SK-N-SH (cell line): ENCODE measurements around the gene SINHCAF. TPM values are rescaled to one million over a fixed set of nuclear protein-coding genes. Genes with fewer than 3 reads are reported as not detected.

Experiments used
- CTCF ChIA-PET: fragments of 300-600, 350-600 bp; formaldehyde crosslinking; extraction: SDS; loops from one replicate; lab custom pipeline; 2021; lab: Yijun Ruan, JAX
- POLR2A ChIA-PET: fragments of 350-600 bp; sonication (Branson Sonifier 250); formaldehyde crosslinking; extraction: SDS; loops from one replicate; lab custom pipeline; 2020; ENCODE audit warnings: antibody characterized with exemption, inconsistent platforms; lab: Yijun Ruan, JAX
- DNase-seq: peaks from one replicate; pipeline ENCODE4 v3.0.0; 2012
- H2AFZ ChIP-seq: fragments of 200-600 bp; sonication (generic); 2 replicates; pipeline ENCODE4 v1.8.1; 2016; ENCODE audit warnings: antibody characterized with exemption, mild to moderate bottlenecking, low read depth
- H3F3A ChIP-seq: fragments of 200-600 bp; sonication (generic); replicated peaks from 2 replicates; pipeline ENCODE3; 2016; ENCODE audit warnings: antibody characterized with exemption, mild to moderate bottlenecking; ENCODE audit not compliant: insufficient read depth
- H3K27ac ChIP-seq, 2 experiments: fragments of 200-500 bp in 1 of 2; fragments of 200-600 bp in 1 of 2; sonication (Bioruptor generic) in 1 of 2; sonication (generic), shearing (Covaris generic) in 1 of 2; 2 replicates each; pipeline versions ENCODE4 v1.5.1 to v1.6.1; 2014 to 2016; ENCODE audit warnings: low read depth in 2 of 2, inconsistent platforms in 1 of 2, low read length in 1 of 2, mild to moderate bottlenecking in 1 of 2, mixed read lengths in 1 of 2
- H3K27me3 ChIP-seq: fragments of 200-600 bp; sonication (generic), shearing (Covaris generic); 2 replicates; pipeline ENCODE4 v1.6.1; 2016; ENCODE audit warnings: mixed run types; ENCODE audit not compliant: insufficient read depth
- H3K36me3 ChIP-seq, 2 experiments: fragments of 200-500 bp in 1 of 2; fragments of 200-600 bp in 1 of 2; sonication (Bioruptor generic) in 1 of 2; sonication (generic) in 1 of 2; replicated peaks in 1 of 2; 2 replicates each; pipeline versions ENCODE3 to v1.5.1; 2014 to 2016; ENCODE audit warnings: low read length in 1 of 2, mild to moderate bottlenecking in 1 of 2; ENCODE audit not compliant: insufficient read depth in 2 of 2, control insufficient read depth in 1 of 2
- H3K4me1 ChIP-seq, 2 experiments: fragments of 200-500 bp in 1 of 2; fragments of 200-600 bp in 1 of 2; sonication (Bioruptor generic) in 1 of 2; sonication (generic), shearing (Covaris generic) in 1 of 2; 2 replicates each; pipeline versions ENCODE4 v1.5.1 to v1.6.1; 2014 to 2016; ENCODE audit warnings: low read depth in 1 of 2, low read length in 1 of 2, mixed run types in 1 of 2; ENCODE audit not compliant: insufficient read depth in 2 of 2, control insufficient read depth in 1 of 2
- H3K4me2 ChIP-seq: fragments of 200-600 bp; sonication (generic), shearing (Covaris generic); 2 replicates; pipeline ENCODE4 v1.6.1; 2017; ENCODE audit warnings: mixed run types
- H3K4me3 ChIP-seq, 2 experiments: fragments of 200-500 bp in 1 of 2; fragments of 200-600 bp in 1 of 2; sonication (Bioruptor generic) in 1 of 2; sonication (generic), shearing (Covaris generic) in 1 of 2; 2 replicates each; pipeline versions ENCODE4 v1.5.1 to v1.8.1; 2014 to 2016; ENCODE audit warnings: low read depth in 2 of 2, inconsistent platforms in 1 of 2, low read length in 1 of 2, mild to moderate bottlenecking in 1 of 2, mixed read lengths in 1 of 2, moderate library complexity in 1 of 2
- H3K79me2 ChIP-seq: fragments of 200-600 bp; sonication (generic); 2 replicates; pipeline ENCODE4 v1.8.1; 2017; ENCODE audit warnings: mild to moderate bottlenecking; ENCODE audit not compliant: insufficient read depth
- H3K9ac ChIP-seq: fragments of 200-600 bp; sonication (generic); 2 replicates; pipeline ENCODE4 v1.6.1; 2017; ENCODE audit warnings: mixed run types
- H3K9me2 ChIP-seq: fragments of 200-600 bp; sonication (generic); 2 replicates; pipeline ENCODE4 v1.6.1; 2017; ENCODE audit warnings: mixed run types
- H3K9me3 ChIP-seq: fragments of 200-600 bp; sonication (generic); 2 replicates; pipeline ENCODE4 v1.6.1; 2017; ENCODE audit warnings: mixed run types, mild to moderate bottlenecking, moderate library complexity
- H4K20me1 ChIP-seq: fragments of 200-600 bp; sonication (generic); 2 replicates; pipeline ENCODE4 v1.6.1; 2017; ENCODE audit warnings: mild to moderate bottlenecking, mixed run types; ENCODE audit not compliant: insufficient read depth
- CHD2 ChIP-seq: fragments of 150-350 bp; IDR thresholded peaks from 2 replicates; pipeline ENCODE4 v1.6.1; 2018; ENCODE audit warnings: low read length; ENCODE audit not compliant: partially characterized antibody
- ELF1 ChIP-seq: IDR thresholded peaks from 2 replicates; pipeline ENCODE4 v1.4.0; 2012
- EP300 ChIP-seq, 2 experiments: IDR thresholded peaks; 2 replicates each; pipeline versions ENCODE4 v1.4.0 to v1.6.1; 2012; ENCODE audit warnings: borderline replicate concordance in 1 of 2, low read depth in 1 of 2, low read length in 1 of 2
- EZH2phosphoT487 ChIP-seq: fragments of 200-600 bp; sonication (generic); IDR thresholded peaks from 2 replicates; pipeline ENCODE4 v1.6.1; 2017; ENCODE audit warnings: low read depth, mixed run types, mild to moderate bottlenecking, antibody characterized with exemption, moderate library complexity, borderline replicate concordance
- FOSL2 ChIP-seq: IDR thresholded peaks from 2 replicates; pipeline ENCODE4 v1.4.0; 2012; ENCODE audit warnings: low read depth, mild to moderate bottlenecking, moderate library complexity, borderline replicate concordance
- FOXM1 ChIP-seq: IDR thresholded peaks from 2 replicates; pipeline ENCODE4 v1.4.0; 2012; ENCODE audit warnings: low read depth, mild to moderate bottlenecking
- GATA2 ChIP-seq: sonication (generic); formaldehyde crosslinking; IDR thresholded peaks from 2 replicates; pipeline ENCODE4 v1.5.0; 2020; ENCODE audit warnings: mild to moderate bottlenecking, missing genetic modification reagents
- JUND ChIP-seq: IDR thresholded peaks from 2 replicates; pipeline ENCODE4 v1.4.0; 2012
- NFIC ChIP-seq: IDR thresholded peaks from 2 replicates; pipeline ENCODE4 v1.4.0; 2012; ENCODE audit warnings: borderline replicate concordance
- NRF1 ChIP-seq: IDR thresholded peaks from 2 replicates; pipeline ENCODE4 v1.6.1; 2012; ENCODE audit warnings: low read depth, mild to moderate bottlenecking, low read length
- POLR2AphosphoS5 ChIP-seq: IDR thresholded peaks from 2 replicates; pipeline ENCODE4 v1.6.1; 2012; ENCODE audit warnings: low read depth, low read length
- RAD21 ChIP-seq: IDR thresholded peaks from 2 replicates; pipeline ENCODE4 v1.6.1; 2012; ENCODE audit warnings: mild to moderate bottlenecking, low read length
- SMC3 ChIP-seq: IDR thresholded peaks from 2 replicates; pipeline ENCODE4 v1.6.1; 2012; ENCODE audit warnings: low read depth, low read length, improper control_type of control experiment
- TAF1 ChIP-seq: IDR thresholded peaks from 2 replicates; pipeline ENCODE4 v1.6.1; 2012; ENCODE audit warnings: low read depth, mild to moderate bottlenecking, low read length, moderate library complexity, borderline replicate concordance
- TEAD4 ChIP-seq: IDR thresholded peaks from 2 replicates; pipeline ENCODE4 v1.4.0; 2012; ENCODE audit warnings: mild to moderate bottlenecking, borderline replicate concordance; ENCODE audit not compliant: insufficient read depth
- YY1 ChIP-seq: IDR thresholded peaks from 2 replicates; pipeline ENCODE4 v1.4.0; 2012; ENCODE audit warnings: low read depth, mild to moderate bottlenecking
- WGBS: methylation state at CpG from one replicate; pipeline ENCODE4 v1.1.6; 2017; ENCODE audit warnings: low lambda C conversion rate; 5-methylcytosine and 5-hydroxymethylcytosine counted together
- polyA plus RNA-seq, 3 experiments: library from polyadenylated mRNA; depleted of rRNA; stranded (reverse); fragments of >200 nt; gene quantifications; 2 replicates each; pipeline ENCODE4 v1.2.3, GENCODE V29; 2012
- TF ChIP-seq, protein P1 (sequence below): IDR thresholded peaks from 2 replicates; pipeline ENCODE4; 2012
- TF ChIP-seq, protein P2 (sequence below): fragments of 150-350 bp; IDR thresholded peaks from 2 replicates; pipeline ENCODE4 v1.6.1; 2017; ENCODE audit warnings: antibody characterized with exemption, low read length, low read depth, borderline replicate concordance
- TF ChIP-seq, protein P3 (sequence below): IDR thresholded peaks from 2 replicates; pipeline ENCODE4 v1.4.0; 2012; ENCODE audit warnings: low read depth
- TF ChIP-seq, protein P4 (sequence below): IDR thresholded peaks from 2 replicates; pipeline ENCODE4 v1.4.0; 2012; ENCODE audit warnings: low read depth, borderline replicate concordance

SINHCAF gene
- polyA plus RNA-seq, 1 of the 3 experiments (the other 2 are of a cell fraction): 22.2 TPM

DNA sequence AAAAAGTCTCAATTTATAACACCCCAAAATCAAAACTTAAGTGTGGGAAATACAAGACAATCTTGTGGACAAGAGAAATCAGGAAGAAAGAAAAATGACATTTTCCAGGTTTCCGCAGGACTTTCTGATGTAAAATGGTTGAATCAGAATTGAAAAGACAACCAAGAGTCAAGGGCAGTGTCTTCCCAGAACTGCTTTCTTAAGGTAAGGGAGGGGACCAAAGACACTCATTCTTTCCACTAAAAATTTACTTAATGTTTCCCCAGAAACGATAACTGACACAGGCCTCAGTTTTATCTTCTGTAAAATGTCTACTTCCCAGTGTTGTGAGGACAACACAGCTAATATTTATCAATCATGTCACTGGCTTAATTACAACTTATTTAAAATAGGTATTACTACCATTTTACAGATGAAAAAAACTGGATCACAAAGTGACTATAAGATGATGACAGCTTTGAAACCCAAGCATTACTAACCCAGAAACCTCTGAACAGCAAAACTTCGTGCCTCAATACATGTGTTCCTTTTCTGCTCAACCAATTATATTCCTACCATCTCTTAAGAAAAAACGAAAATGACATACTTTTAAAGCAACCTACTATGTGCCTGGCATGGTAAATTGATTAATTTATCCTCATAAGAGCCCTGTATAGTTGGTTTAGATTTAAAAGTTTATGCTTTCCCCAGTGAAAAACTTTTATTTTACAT is 4.6 kb downstream of the SINHCAF start:
- ChIA-PET CTCF (interaction anchor here (0.7 to 1.3 kb wide), 2 partner anchors 49 to 204 kb away, joined by 3 to 5 read pairs; no protein-coding TSS in a partner anchor), POLR2A (no interaction called here)
- Histone ChIP-seq H3K79me2 (peaks cover 95% of the 10 kb centered on the region), H4K20me1 (peaks cover 31% of the 10 kb centered on the region), H2AFZ (no peak overlapping the region), H3K4me2 (peak overlapping the region; percentile 97), H3K4me3 (no peak overlapping the region), H3K36me3 (no peaks in the 10 kb centered on the region), H3F3A (peaks cover 16% of the 10 kb centered on the region), H3K9me3 (no peaks in the 10 kb centered on the region), H3K9me2 (no peaks in the 10 kb centered on the region), H3K27me3 (no peaks in the 10 kb centered on the region), H3K27ac (peak overlapping the region in 1 of 2 experiments; percentile 83; a peak in 2 of 4 replicates), H3K9ac (no peak overlapping the region; the same call in 1 of the 2 replicates), H3K4me1 (peaks cover 13 to 42% of the 10 kb centered on the region in 2 experiments; a peak in 3 of 4 replicates)
- TF ChIP-seq, protein P1, sequence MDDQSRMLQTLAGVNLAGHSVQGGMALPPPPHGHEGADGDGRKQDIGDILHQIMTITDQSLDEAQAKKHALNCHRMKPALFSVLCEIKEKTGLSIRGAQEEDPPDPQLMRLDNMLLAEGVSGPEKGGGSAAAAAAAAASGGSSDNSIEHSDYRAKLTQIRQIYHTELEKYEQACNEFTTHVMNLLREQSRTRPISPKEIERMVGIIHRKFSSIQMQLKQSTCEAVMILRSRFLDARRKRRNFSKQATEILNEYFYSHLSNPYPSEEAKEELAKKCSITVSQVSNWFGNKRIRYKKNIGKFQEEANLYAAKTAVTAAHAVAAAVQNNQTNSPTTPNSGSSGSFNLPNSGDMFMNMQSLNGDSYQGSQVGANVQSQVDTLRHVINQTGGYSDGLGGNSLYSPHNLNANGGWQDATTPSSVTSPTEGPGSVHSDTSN: no peak
- no peak for TF ChIP-seq FOSL2
- TF ChIP-seq NRF1: no peak
- TF ChIP-seq GATA2: no peak
- no peak for TF ChIP-seq TEAD4
- no peak for TF ChIP-seq POLR2AphosphoS5
- TF ChIP-seq EP300 (IDR thresholded peaks at IDR 0.05; ENCODE audit: borderline replicate concordance in 1 of 2, low read depth in 1 of 2, low read length in 1 of 2): no peak
- no peak for TF ChIP-seq YY1
- TF ChIP-seq, protein P2, sequence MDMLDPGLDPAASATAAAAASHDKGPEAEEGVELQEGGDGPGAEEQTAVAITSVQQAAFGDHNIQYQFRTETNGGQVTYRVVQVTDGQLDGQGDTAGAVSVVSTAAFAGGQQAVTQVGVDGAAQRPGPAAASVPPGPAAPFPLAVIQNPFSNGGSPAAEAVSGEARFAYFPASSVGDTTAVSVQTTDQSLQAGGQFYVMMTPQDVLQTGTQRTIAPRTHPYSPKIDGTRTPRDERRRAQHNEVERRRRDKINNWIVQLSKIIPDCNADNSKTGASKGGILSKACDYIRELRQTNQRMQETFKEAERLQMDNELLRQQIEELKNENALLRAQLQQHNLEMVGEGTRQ: no peak
- no peak for TF ChIP-seq RAD21
- TF ChIP-seq FOXM1: no peak
- no peak for TF ChIP-seq CHD2
- DNase-seq: no peak
- WGBS: 65% methylated on average over 4 of the region's 4 CpGs

DNA sequence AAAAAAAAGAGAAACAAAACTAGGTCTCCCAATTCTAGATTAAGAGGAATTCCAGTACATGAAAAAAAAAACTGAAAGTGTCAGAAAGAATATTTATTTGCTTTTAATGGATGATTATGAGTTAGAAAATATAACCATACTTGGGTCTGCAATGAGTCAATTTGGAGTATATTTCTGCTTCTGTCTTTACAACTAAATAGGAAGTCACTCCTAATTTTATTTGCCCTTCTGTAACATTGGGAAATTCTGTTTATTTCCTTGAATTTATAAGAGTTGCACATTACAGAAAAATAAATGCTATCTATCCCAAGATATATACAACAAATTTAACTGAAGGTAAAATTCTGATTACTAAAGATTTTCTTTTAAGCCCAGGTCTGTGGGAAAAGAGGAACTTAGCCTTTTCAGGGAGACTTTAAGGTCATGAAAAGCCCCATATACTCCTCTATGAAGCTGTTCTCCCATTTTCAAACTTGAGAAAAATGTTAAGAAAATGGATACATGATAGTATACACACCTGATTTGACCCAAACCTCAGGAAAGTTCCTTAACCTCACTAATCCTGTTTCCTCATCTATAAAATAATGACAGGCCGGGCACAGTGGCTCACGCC is 7.2 kb downstream of the SINHCAF start:
- Histone ChIP-seq H4K20me1 (peaks cover 31% of the 10 kb centered on the region), H3K4me3 (no peak overlapping the region), H3K9ac (0 out of 2 replicates have a peak overlapping the region, but pooled peaks have one; percentile 55), H3K27me3 (no peaks in the 10 kb centered on the region), H2AFZ (no peak overlapping the region), H3K9me2 (no peaks in the 10 kb centered on the region), H3K4me1 (peaks cover 13 to 43% of the 10 kb centered on the region in 2 experiments; a peak in 3 of 4 replicates), H3F3A (peaks cover 16% of the 10 kb centered on the region), H3K79me2 (peaks cover 100% of the 10 kb centered on the region), H3K4me2 (peak overlapping the region; percentile 76), H3K36me3 (no peaks in the 10 kb centered on the region), H3K9me3 (no peaks in the 10 kb centered on the region), H3K27ac (peak overlapping the region in 1 of 2 experiments; percentile 47; a peak in 1 of 4 replicates)
- DNase-seq: no peak
- WGBS: 100% methylated on average over 2 of the region's 2 CpGs
- ChIA-PET POLR2A (no interaction called here), CTCF (interaction anchor here (1.7 kb wide), 1 partner anchor 47 kb away, joined by 7 read pairs; no protein-coding TSS in a partner anchor)
- TF ChIP-seq TAF1: no peak
- no peak for TF ChIP-seq SMC3
- TF ChIP-seq, protein P3, sequence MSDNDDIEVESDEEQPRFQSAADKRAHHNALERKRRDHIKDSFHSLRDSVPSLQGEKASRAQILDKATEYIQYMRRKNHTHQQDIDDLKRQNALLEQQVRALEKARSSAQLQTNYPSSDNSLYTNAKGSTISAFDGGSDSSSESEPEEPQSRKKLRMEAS: no peak
- no peak for TF ChIP-seq CHD2
- no peak for TF ChIP-seq JUND
- TF ChIP-seq NFIC: no peak
- no peak for TF ChIP-seq FOSL2
- TF ChIP-seq, protein P4, sequence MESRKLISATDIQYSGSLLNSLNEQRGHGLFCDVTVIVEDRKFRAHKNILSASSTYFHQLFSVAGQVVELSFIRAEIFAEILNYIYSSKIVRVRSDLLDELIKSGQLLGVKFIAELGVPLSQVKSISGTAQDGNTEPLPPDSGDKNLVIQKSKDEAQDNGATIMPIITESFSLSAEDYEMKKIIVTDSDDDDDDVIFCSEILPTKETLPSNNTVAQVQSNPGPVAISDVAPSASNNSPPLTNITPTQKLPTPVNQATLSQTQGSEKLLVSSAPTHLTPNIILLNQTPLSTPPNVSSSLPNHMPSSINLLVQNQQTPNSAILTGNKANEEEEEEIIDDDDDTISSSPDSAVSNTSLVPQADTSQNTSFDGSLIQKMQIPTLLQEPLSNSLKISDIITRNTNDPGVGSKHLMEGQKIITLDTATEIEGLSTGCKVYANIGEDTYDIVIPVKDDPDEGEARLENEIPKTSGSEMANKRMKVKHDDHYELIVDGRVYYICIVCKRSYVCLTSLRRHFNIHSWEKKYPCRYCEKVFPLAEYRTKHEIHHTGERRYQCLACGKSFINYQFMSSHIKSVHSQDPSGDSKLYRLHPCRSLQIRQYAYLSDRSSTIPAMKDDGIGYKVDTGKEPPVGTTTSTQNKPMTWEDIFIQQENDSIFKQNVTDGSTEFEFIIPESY: no peak
- no peak for TF ChIP-seq EZH2phosphoT487
- no peak for TF ChIP-seq ELF1
- no peak for TF ChIP-seq RAD21
